HepG2 (cell line): ENCODE measurements around the gene LIFR. TPM values are rescaled to one million over a fixed set of nuclear protein-coding genes. Genes with fewer than 3 reads are reported as not detected.

ENCODE experiments used
- CCDC6 ChIP-seq: sonication (generic); formaldehyde crosslinking; IDR thresholded peaks from 2 replicates; pipeline ENCODE4 v1.8.1; 2022; ENCODE audit warnings: mild to moderate bottlenecking, missing genetic modification reagents, moderate library complexity
- FOSL1 ChIP-seq: sonication (generic); formaldehyde crosslinking; IDR thresholded peaks from 2 replicates; pipeline ENCODE4 v1.9.0; 2021; ENCODE audit warnings: missing genetic modification reagents, borderline replicate concordance
- KLF11 ChIP-seq: IDR thresholded peaks from 2 replicates; pipeline ENCODE4 v1.6.1; 2016; ENCODE audit warnings: missing compliant biosample characterization
- SALL2 ChIP-seq: sonication (generic); formaldehyde crosslinking; IDR thresholded peaks from 2 replicates; pipeline ENCODE4 v1.8.1; 2023; ENCODE audit warnings: mild to moderate bottlenecking, missing genetic modification reagents, inconsistent platforms
- XRCC5 ChIP-seq: fragments of 200-400 bp; formaldehyde crosslinking; optimal IDR thresholded peaks from 2 replicates; pipeline ENCODE3; 2017; ENCODE audit warnings: mild to moderate bottlenecking, low read length
- ZEB1 ChIP-seq: IDR thresholded peaks from 2 replicates; pipeline ENCODE4 v1.6.1; 2012; ENCODE audit warnings: mild to moderate bottlenecking, low read depth, inconsistent platforms; ENCODE audit not compliant: insufficient replicate concordance
- ZFYVE20 ChIP-seq: sonication (generic); formaldehyde crosslinking; IDR thresholded peaks from 2 replicates; pipeline ENCODE4 v1.8.0; 2023; ENCODE audit warnings: low read depth, mild to moderate bottlenecking, moderate library complexity, missing genetic modification reagents, borderline replicate concordance
- ZNF234 ChIP-seq: sonication (generic); formaldehyde crosslinking; conservative IDR thresholded peaks from 2 replicates; pipeline ENCODE4 v1.5.1; 2020; ENCODE audit warnings: mild to moderate bottlenecking, missing genetic modification reagents
- ZNF556 ChIP-seq: sonication (generic); formaldehyde crosslinking; IDR thresholded peaks from 2 replicates; pipeline ENCODE4 v1.4.0; 2020; ENCODE audit warnings: mild to moderate bottlenecking, missing genetic modification reagents, borderline replicate concordance
- ZNF878 ChIP-seq: sonication (generic); formaldehyde crosslinking; IDR thresholded peaks from 2 replicates; pipeline ENCODE4 v1.8.1; 2023; ENCODE audit warnings: mild to moderate bottlenecking, missing genetic modification reagents, moderate library complexity
- polyA plus RNA-seq, 8 experiments: library from polyadenylated mRNA; depleted of rRNA in 3 of 8; stranded (reverse) in 7 of 8; unstranded in 1 of 8; fragments of >200 nt; fragmentation: Illumina TruSeq in 4 of 8; extraction: Trizol in 4 of 8; gene quantifications; 2 replicates each; pipeline versions ENCODE4 v1.2.1 to v1.2.3, GENCODE V29; 2011 to 2016; ENCODE audit warnings: low read depth in 4 of 8, missing spikeins in 1 of 8, mixed read lengths in 1 of 8; ENCODE audit not compliant: insufficient read depth in 1 of 8
- total RNA-seq, 5 experiments: library from RNA; depleted of rRNA; stranded (reverse); fragments of >200 nt; fragmentation: Illumina TruSeq; extraction: Trizol; gene quantifications; 2 replicates each; pipeline ENCODE4 v1.2.3, GENCODE V29; 2016; ENCODE audit warnings: low read depth in 1 of 5
- TF ChIP-seq, protein P1 (sequence below): sonication (generic); formaldehyde crosslinking; IDR thresholded peaks from 2 replicates; pipeline ENCODE4 v1.4.0; 2020; ENCODE audit warnings: mild to moderate bottlenecking, missing genetic modification reagents
- TF ChIP-seq, protein P2 (sequence below): IDR thresholded peaks from 2 replicates; pipeline ENCODE4 v1.6.1; 2016
- TF ChIP-seq, protein P3 (sequence below): sonication (generic); formaldehyde crosslinking; IDR thresholded peaks from 2 replicates; pipeline ENCODE4 v1.5.1; 2020; ENCODE audit warnings: missing genetic modification reagents, mild to moderate bottlenecking, borderline replicate concordance
- TF ChIP-seq, protein P4 (sequence below), 2 experiments: fragments of 450-650 bp in 1 of 2; sonication (generic) in 1 of 2; formaldehyde crosslinking in 1 of 2; IDR thresholded peaks; 2 replicates each; pipeline versions ENCODE4 v1.6.1 to v1.8.0; 2016 to 2022; ENCODE audit warnings: antibody characterized with exemption in 1 of 2, mild to moderate bottlenecking in 1 of 2, missing genetic modification reagents in 1 of 2
- TF ChIP-seq, protein P5 (sequence below): sonication (generic); formaldehyde crosslinking; IDR thresholded peaks from 2 replicates; pipeline ENCODE4 v1.5.0; 2020; ENCODE audit warnings: mild to moderate bottlenecking, missing genetic modification reagents

LIFR gene
- total and polyA plus RNA-seq, 2 of the 13 experiments (the other 11 are each of a cell fraction or from before 2014, with no cell fraction given) = 6.3 to 25.2 TPM

DNA sequence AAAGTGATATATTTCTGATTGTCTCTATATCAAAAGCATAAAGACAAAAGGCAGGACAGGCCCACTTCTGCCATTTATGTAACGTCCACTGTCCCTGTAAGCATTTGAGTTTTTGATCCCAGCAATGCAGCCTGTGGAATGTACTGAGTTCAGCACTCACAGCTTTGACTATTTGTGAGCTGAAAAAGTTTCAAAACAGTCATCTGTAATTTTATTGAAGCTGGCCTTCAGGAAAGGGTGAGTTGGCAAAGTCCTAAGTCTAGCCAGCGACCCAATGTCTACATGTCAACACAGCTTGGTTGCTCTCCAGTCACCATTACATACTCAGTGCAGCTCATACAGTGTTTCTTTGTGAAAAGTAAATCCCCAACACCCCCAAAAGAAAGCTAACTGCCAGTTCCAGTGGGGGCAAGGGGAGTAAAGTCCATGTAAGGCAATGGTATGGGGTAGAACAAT lies 9.7 kb downstream of the LIFR start (continued):
- TF ChIP-seq XRCC5 (no peak), FOSL1 (CRISPR knock-in tag) (no peak), CCDC6 (CRISPR knock-in tag) (no peak), ZFYVE20 (no peak), SALL2 (CRISPR knock-in tag) (no peak), ZEB1 (no peak), KLF11 (no peak), ZNF878 (CRISPR knock-in tag) (no peak), ZNF234 (CRISPR knock-in tag) (no peak), ZNF556 (CRISPR knock-in tag) (peak; percentile 51; the same call in 1 of the 2 replicates)
- TF ChIP-seq, protein P1, sequence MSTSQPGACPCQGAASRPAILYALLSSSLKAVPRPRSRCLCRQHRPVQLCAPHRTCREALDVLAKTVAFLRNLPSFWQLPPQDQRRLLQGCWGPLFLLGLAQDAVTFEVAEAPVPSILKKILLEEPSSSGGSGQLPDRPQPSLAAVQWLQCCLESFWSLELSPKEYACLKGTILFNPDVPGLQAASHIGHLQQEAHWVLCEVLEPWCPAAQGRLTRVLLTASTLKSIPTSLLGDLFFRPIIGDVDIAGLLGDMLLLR (CRISPR knock-in tag) = no peak
- TF ChIP-seq, protein P2, sequence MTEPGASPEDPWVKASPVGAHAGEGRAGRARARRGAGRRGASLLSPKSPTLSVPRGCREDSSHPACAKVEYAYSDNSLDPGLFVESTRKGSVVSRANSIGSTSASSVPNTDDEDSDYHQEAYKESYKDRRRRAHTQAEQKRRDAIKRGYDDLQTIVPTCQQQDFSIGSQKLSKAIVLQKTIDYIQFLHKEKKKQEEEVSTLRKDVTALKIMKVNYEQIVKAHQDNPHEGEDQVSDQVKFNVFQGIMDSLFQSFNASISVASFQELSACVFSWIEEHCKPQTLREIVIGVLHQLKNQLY (CRISPR knock-in tag) = no peak
- TF ChIP-seq, protein P3, sequence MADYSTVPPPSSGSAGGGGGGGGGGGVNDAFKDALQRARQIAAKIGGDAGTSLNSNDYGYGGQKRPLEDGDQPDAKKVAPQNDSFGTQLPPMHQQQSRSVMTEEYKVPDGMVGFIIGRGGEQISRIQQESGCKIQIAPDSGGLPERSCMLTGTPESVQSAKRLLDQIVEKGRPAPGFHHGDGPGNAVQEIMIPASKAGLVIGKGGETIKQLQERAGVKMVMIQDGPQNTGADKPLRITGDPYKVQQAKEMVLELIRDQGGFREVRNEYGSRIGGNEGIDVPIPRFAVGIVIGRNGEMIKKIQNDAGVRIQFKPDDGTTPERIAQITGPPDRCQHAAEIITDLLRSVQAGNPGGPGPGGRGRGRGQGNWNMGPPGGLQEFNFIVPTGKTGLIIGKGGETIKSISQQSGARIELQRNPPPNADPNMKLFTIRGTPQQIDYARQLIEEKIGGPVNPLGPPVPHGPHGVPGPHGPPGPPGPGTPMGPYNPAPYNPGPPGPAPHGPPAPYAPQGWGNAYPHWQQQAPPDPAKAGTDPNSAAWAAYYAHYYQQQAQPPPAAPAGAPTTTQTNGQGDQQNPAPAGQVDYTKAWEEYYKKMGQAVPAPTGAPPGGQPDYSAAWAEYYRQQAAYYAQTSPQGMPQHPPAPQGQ (CRISPR knock-in tag) = no peak
- TF ChIP-seq, protein P4, sequence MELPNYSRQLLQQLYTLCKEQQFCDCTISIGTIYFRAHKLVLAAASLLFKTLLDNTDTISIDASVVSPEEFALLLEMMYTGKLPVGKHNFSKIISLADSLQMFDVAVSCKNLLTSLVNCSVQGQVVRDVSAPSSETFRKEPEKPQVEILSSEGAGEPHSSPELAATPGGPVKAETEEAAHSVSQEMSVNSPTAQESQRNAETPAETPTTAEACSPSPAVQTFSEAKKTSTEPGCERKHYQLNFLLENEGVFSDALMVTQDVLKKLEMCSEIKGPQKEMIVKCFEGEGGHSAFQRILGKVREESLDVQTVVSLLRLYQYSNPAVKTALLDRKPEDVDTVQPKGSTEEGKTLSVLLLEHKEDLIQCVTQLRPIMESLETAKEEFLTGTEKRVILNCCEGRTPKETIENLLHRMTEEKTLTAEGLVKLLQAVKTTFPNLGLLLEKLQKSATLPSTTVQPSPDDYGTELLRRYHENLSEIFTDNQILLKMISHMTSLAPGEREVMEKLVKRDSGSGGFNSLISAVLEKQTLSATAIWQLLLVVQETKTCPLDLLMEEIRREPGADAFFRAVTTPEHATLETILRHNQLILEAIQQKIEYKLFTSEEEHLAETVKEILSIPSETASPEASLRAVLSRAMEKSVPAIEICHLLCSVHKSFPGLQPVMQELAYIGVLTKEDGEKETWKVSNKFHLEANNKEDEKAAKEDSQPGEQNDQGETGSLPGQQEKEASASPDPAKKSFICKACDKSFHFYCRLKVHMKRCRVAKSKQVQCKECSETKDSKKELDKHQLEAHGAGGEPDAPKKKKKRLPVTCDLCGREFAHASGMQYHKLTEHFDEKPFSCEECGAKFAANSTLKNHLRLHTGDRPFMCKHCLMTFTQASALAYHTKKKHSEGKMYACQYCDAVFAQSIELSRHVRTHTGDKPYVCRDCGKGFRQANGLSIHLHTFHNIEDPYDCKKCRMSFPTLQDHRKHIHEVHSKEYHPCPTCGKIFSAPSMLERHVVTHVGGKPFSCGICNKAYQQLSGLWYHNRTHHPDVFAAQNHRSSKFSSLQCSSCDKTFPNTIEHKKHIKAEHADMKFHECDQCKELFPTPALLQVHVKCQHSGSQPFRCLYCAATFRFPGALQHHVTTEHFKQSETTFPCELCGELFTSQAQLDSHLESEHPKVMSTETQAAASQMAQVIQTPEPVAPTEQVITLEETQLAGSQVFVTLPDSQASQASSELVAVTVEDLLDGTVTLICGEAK (IDR thresholded peaks at IDR 0.05) = no peak
- TF ChIP-seq, protein P4 (CRISPR knock-in tag; IDR thresholded peaks at IDR 0.05) = no peak; the same call in 1 of the 2 replicates
- TF ChIP-seq, protein P5, sequence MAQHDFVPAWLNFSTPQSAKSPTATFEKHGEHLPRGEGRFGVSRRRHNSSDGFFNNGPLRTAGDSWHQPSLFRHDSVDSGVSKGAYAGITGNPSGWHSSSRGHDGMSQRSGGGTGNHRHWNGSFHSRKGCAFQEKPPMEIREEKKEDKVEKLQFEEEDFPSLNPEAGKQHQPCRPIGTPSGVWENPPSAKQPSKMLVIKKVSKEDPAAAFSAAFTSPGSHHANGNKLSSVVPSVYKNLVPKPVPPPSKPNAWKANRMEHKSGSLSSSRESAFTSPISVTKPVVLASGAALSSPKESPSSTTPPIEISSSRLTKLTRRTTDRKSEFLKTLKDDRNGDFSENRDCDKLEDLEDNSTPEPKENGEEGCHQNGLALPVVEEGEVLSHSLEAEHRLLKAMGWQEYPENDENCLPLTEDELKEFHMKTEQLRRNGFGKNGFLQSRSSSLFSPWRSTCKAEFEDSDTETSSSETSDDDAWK (CRISPR knock-in tag) = no peak
